ENCODE results near the gene DCP1A. TPM values are rescaled to one million over a fixed set of nuclear protein-coding genes. Genes with fewer than 3 reads are reported as not detected.
A peak's percentile ranks its signal among the peaks of the same experiment; 100 is the strongest.

The DCP1A gene
- total and polyA plus RNA-seq, 12 donors, result 4.5 to 24.1 (median 18.2) TPM

GRCh38 chr3:53247619-53248018 is 99.7 kb downstream of the DCP1A start:
- 70 to 73% methylated on average over 2 of the region's 2 CpGs for WGBS, 2 donors
- no peak for ATAC-seq
- Histone ChIP-seq H3K36me3 (peaks cover 0 to 7% (median 0%) of the 10 kb centered on the region in 9 donors), H3K4me1 (peaks cover 11 to 94% (median 59%) of the 10 kb centered on the region in 9 donors), H3K9me3 (peaks cover 0 to 10% (median 0%) of the 10 kb centered on the region in 11 donors), H3K27ac (peak overlapping the region in 1 of 10 donors; percentile 92), H3K27me3 (no peaks in the 10 kb centered on the region), H3K4me3 (no peak overlapping the region)
- TF ChIP-seq CTCF (IDR thresholded peaks at IDR 0.05), result no peak
- intact Hi-C loops (cut with DNase I), result no loop called here
- no peak for DNase-seq

- TF ChIP-seq CTCF (IDR thresholded peaks at IDR 0.05), result no peak
- Histone ChIP-seq H3K36me3 (peaks cover 0 to 37% (median 15%) of the 10 kb centered on the region in 9 donors), H3K27ac (peak overlapping the region in 5 of 10 donors; percentile 28 to 73 (median 65)), H3K4me1 (peaks cover 6 to 94% (median 44%) of the 10 kb centered on the region in 9 donors), H3K9me3 (peaks cover 0 to 10% (median 0%) of the 10 kb centered on the region in 11 donors), H3K4me3 (no peak overlapping the region), H3K27me3 (no peaks in the 10 kb centered on the region)
- no peak for DNase-seq
- intact Hi-C loops (cut with DNase I), result no loop called here
- WGBS, 2 donors, result 48 to 70% methylated on average over 8 of the region's 8 CpGs
- peak in 4 of 8 donors; percentile 16 to 41 (median 30) for ATAC-seq
Measured at GRCh38 chr3:53244271-53244670, 103.1 kb downstream of the DCP1A start.

GRCh38 chr3:53243785-53244184 is 103.6 kb downstream of the DCP1A start:
- peak overlapping the region in 6 of 10 donors; percentile 28 to 73 (median 68) for H3K27ac ChIP-seq
- 70 to 82% methylated on average over 8 of the region's 8 CpGs for WGBS, 2 donors
- DNase-seq (no peak), ATAC-seq (peak in 1 of 8 donors; percentile 9)
- H3K9me3 ChIP-seq, result peaks cover 0 to 10% (median 0%) of the 10 kb centered on the region in 11 donors
- H3K36me3 ChIP-seq, result peaks cover 0 to 42% (median 19%) of the 10 kb centered on the region in 9 donors
- no peak overlapping the region for H3K4me3 ChIP-seq
- TF ChIP-seq CTCF (IDR thresholded peaks at IDR 0.05), result no peak
- no peaks in the 10 kb centered on the region for H3K27me3 ChIP-seq
- peaks cover 6 to 94% (median 44%) of the 10 kb centered on the region in 9 donors for H3K4me1 ChIP-seq
- intact Hi-C loops (cut with DNase I), result no loop called here

- WGBS, 2 donors, result 70 to 71% methylated on average over 14 of the region's 14 CpGs
- Histone ChIP-seq H3K4me1 (peaks cover 6 to 94% (median 42%) of the 10 kb centered on the region in 9 donors), H3K27me3 (no peaks in the 10 kb centered on the region), H3K36me3 (peaks cover 0 to 48% (median 21%) of the 10 kb centered on the region in 9 donors), H3K9me3 (peaks cover 0 to 10% (median 0%) of the 10 kb centered on the region in 11 donors), H3K27ac (peak overlapping the region in 7 of 10 donors; percentile 45 to 73 (median 65)), H3K4me3 (no peak overlapping the region)
- intact Hi-C loops (cut with DNase I), result no loop called here
- no peak for TF ChIP-seq CTCF (IDR thresholded peaks at IDR 0.05)
- ATAC-seq, result peak in 7 of 8 donors; percentile 20 to 54 (median 30)
- DNase-seq, result no peak
Measured at GRCh38 chr3:53243165-53243564, 104.2 kb downstream of the DCP1A start.

Measured in heart right ventricle (tissue), 16 donors.